ENCODE results near the gene ARHGAP32.

- no peak for TF ChIP-seq CTCF (IDR thresholded peaks at IDR 0.05)
- no peak for TF ChIP-seq POLR2A (IDR thresholded peaks at IDR 0.05)
Measured at GRCh38 chr11:128970598-128971190, 221.4 kb downstream of the ARHGAP32 start.

Data from breast epithelium (tissue), 3 donors.